GM13976 (cell line): ENCODE results near the gene EP400.

Source experiments
- DNase-seq: peaks from one replicate; pipeline ENCODE4 v3.0.0; 2012; ENCODE audit warnings: low spot score
- CTCF ChIP-seq: IDR thresholded peaks from 2 replicates; pipeline ENCODE4 v1.5.1; 2012; ENCODE audit warnings: borderline replicate concordance, mild to moderate bottlenecking; ENCODE audit not compliant: insufficient read depth; ENCODE audit errors: extremely low read depth, missing control alignments, control extremely low read depth
- in situ Hi-C: fragments of 300-500 bp; cut with MboI; formaldehyde crosslinking; loops from one replicate; pipeline ENCODE4 v1.12.0; 2022; ENCODE audit warnings: low sequenced_read_pairs, mixed read lengths, inconsistent platforms; ENCODE audit not compliant: unreplicated experiment

EP400 gene

GRCh38 chr12:132116709-132117557 lies 167.2 kb downstream of the EP400 start:
- TF ChIP-seq CTCF, result no peak
- no peak for DNase-seq
- in situ Hi-C loops, result no loop called here

DNA sequence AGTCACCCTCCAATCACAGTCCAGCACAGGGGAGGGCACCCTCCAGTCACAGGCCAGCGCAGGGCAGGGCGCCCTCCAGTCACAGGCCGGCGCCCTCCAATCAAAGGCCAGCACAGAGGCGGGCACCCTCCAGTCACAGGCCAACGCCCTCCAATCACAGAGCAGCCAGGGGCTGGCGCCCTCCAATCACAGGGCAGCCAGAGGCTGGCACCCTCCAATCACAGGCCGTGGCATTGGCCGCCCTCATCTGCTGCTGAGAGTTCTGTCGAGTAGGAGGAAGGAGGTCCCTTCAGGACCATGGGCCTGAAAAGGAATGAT lies 167.8 kb downstream of the EP400 start:
- no peak for TF ChIP-seq CTCF
- DNase-seq, result no peak
- in situ Hi-C loops, result no loop called here

- no peak for TF ChIP-seq CTCF
- DNase-seq, result no peak
- in situ Hi-C loops, result no loop called here
These were observed 169.1 kb downstream of the EP400 start for GRCh38 chr12:132118876-132119275.

GRCh38 chr12:132121283-132121682 lies 171.5 kb downstream of the EP400 start:
- DNase-seq, result no peak
- TF ChIP-seq CTCF, result no peak
- in situ Hi-C loops, result no loop called here

DNA sequence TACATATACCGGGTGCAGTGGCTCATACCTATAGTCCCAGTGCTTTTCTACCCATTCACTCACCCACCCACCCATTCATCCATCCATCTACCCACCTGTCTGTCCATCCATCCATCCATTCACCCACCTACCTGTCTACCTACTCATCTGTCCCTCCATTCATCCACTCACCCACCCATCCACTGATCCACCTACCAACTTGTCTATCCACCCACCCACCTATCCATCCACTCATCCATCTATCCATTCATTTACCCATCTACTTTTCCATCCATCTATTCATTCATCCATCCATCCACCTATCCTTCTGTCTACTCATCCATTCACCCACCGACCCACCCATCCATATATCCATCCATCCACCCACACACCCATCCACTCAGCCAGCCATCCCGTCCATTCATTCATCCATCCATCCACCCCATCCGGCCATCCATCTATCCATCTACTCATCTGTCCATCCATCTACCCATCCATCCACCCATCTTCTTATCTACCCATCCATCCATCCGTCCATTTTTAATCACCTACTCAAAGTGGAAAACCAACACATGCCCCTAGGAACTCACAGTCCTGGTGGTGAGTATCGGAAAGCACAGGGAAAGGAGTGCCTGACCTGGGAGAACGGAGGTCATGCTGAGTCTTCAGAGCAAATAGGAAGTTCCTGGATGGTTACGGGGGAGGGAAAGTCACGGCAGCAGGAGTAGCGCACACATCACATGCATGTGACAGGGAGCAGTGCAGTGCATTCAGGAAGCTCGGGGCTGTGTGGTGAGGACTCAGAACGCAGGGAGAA lies 174.4 kb downstream of the EP400 start:
- in situ Hi-C loops, result no loop called here
- DNase-seq, result no peak
- TF ChIP-seq CTCF, result no peak

GRCh38 chr12:132124766-132125425 lies 175.2 kb downstream of the EP400 start:
- no peak for TF ChIP-seq CTCF
- in situ Hi-C loops, result no loop called here
- no peak for DNase-seq
